A549 (cell line): Measurements from ENCODE around the gene ARHGDIB.

Experiments
- RAD21 ChIP-seq, 2 experiments: fragments of >200 bp in 1 of 2; sonication (Bioruptor Twin) in 1 of 2; formaldehyde crosslinking in 1 of 2; IDR thresholded peaks in 1 of 2; conservative IDR thresholded peaks in 1 of 2; 2 replicates in 1 of 2; 3 replicates in 1 of 2; pipeline ENCODE4 v1.6.1; 2012 to 2018; ENCODE audit warnings: inconsistent platforms in 1 of 2
- REST ChIP-seq: fragments of 200-600 bp; sonication (generic); IDR thresholded peaks from 2 replicates; pipeline ENCODE4 v1.6.1; 2016; ENCODE audit warnings: antibody characterized with exemption, mild to moderate bottlenecking, moderate library complexity

GRCh38 chr12:14952299-14952921, 9.0 kb downstream of the ARHGDIB start:
- no peak for TF ChIP-seq RAD21 (conservative IDR thresholded peaks at IDR 0.05 in 1 of 2, IDR thresholded peaks at IDR 0.05 in 1 of 2)
- no peak for TF ChIP-seq REST
